Measurements from ENCODE around the gene PKD2L1.

DNA sequence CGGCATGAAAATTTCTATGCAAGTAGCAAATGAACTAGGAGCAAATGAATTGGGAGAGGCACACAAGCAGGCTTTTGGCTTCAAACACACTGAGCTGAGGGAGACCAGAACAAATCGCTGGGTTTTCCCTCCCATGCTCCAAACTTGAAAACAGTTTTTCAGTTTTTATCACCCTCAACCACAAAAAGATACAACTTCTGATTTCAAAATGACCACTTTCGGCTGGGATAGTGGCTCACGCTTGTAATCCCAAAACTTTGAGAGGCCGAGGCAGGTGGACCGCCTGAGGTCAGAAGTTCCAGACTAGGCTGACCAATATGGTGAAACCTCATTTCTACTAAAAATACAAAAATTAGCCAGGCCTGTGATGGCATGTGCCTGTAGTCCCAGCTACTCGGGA, 91.6 kb downstream of the PKD2L1 start:
- TF ChIP-seq, protein P1, sequence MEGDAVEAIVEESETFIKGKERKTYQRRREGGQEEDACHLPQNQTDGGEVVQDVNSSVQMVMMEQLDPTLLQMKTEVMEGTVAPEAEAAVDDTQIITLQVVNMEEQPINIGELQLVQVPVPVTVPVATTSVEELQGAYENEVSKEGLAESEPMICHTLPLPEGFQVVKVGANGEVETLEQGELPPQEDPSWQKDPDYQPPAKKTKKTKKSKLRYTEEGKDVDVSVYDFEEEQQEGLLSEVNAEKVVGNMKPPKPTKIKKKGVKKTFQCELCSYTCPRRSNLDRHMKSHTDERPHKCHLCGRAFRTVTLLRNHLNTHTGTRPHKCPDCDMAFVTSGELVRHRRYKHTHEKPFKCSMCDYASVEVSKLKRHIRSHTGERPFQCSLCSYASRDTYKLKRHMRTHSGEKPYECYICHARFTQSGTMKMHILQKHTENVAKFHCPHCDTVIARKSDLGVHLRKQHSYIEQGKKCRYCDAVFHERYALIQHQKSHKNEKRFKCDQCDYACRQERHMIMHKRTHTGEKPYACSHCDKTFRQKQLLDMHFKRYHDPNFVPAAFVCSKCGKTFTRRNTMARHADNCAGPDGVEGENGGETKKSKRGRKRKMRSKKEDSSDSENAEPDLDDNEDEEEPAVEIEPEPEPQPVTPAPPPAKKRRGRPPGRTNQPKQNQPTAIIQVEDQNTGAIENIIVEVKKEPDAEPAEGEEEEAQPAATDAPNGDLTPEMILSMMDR (IDR thresholded peaks at IDR 0.05) = no peak
- no peak for TF ChIP-seq EZH2 (IDR thresholded peaks at IDR 0.05; ENCODE audit: borderline replicate concordance, insufficient read depth, low read depth, low read length, poor library complexity, severe bottlenecking)

Measured in B cell (primary cell).